Measurements from ENCODE around the gene DLGAP4.
"Not testable (repeated sequence)": the region's sequence is repeated elsewhere in the genome, so short reads cannot be mapped to it uniquely, and the experiment has no call there.

DLGAP4 gene

GRCh38 chr20:36541227-36541767 is 235.2 kb downstream of the DLGAP4 start, which contains the start of gene MYL9:
Gene MYL9, plus strand, starts transcription at chr20:36541519. Its CDS starts 3,366 bp downstream, at chr20:36544885.
- peak; percentile 91 for DNase-seq (ENCODE audit: low read depth)

- peak; percentile 80 for DNase-seq (ENCODE audit: low read depth)
These were observed 235.8 kb downstream of the DLGAP4 start for GRCh38 chr20:36541768-36542488.

- no peak for DNase-seq (ENCODE audit: low read depth)
These were observed 236.5 kb downstream of the DLGAP4 start for GRCh38 chr20:36542516-36543183.

GRCh38 chr20:36543184-36544133 is 237.3 kb downstream of the DLGAP4 start:
- DNase-seq (ENCODE audit: low read depth): peak; percentile 90

- DNase-seq (ENCODE audit: low read depth): peak; percentile 90
These were observed 238.2 kb downstream of the DLGAP4 start for GRCh38 chr20:36544134-36545018.

GRCh38 chr20:36546111-36546736 is 240.1 kb downstream of the DLGAP4 start:
- no peak for DNase-seq (ENCODE audit: low read depth)

GRCh38 chr20:36547186-36548005 is 241.3 kb downstream of the DLGAP4 start:
- DNase-seq (ENCODE audit: low read depth): no peak

- no peak for DNase-seq (ENCODE audit: low read depth)
These were observed 241.8 kb downstream of the DLGAP4 start for GRCh38 chr20:36548006-36548315.

- no peak for DNase-seq (ENCODE audit: low read depth)
These were observed 242.8 kb downstream of the DLGAP4 start for GRCh38 chr20:36548704-36549627.

- no peak for DNase-seq (ENCODE audit: low read depth)
These were observed 243.4 kb downstream of the DLGAP4 start for GRCh38 chr20:36549628-36549941.

- peak; percentile 49 for DNase-seq (ENCODE audit: low read depth)
These were observed 244.0 kb downstream of the DLGAP4 start for GRCh38 chr20:36549942-36550789.

GRCh38 chr20:36550790-36551299 is 244.7 kb downstream of the DLGAP4 start:
- DNase-seq (ENCODE audit: low read depth): peak; percentile 55

GRCh38 chr20:36555248-36555647 is 249.1 kb downstream of the DLGAP4 start:
- DNase-seq (ENCODE audit: low read depth): peak; percentile 36

GRCh38 chr20:36562724-36563123 is 256.6 kb downstream of the DLGAP4 start:
- DNase-seq (ENCODE audit: low read depth): no peak

- DNase-seq (ENCODE audit: low read depth): no peak
These were observed 257.2 kb downstream of the DLGAP4 start for GRCh38 chr20:36563374-36563773.

GRCh38 chr20:36564078-36564725 is 258.1 kb downstream of the DLGAP4 start:
- DNase-seq (ENCODE audit: low read depth): not testable (repeated sequence)

GRCh38 chr20:36564726-36565121 is 258.6 kb downstream of the DLGAP4 start:
- DNase-seq (ENCODE audit: low read depth): not testable (repeated sequence)

Measured in EH (cell line).